Suprapubic skin (tissue), 4 donors: ENCODE results near the gene CYP2W1.

Experiments used
- POLR2A ChIP-seq, 2 donors: fragments of 450-650 bp; IDR thresholded peaks; one replicate each; pipeline ENCODE4 v1.6.1; 2017; ENCODE audit warnings: antibody characterized with exemption in 2 of 2, mild to moderate bottlenecking in 2 of 2, moderate library complexity in 2 of 2
- POLR2AphosphoS5 ChIP-seq, 3 donors: sonication (generic); formaldehyde crosslinking; IDR thresholded peaks; one replicate each; pipeline ENCODE4 v1.6.1; 2017; ENCODE audit warnings: antibody characterized with exemption in 3 of 3
- TF ChIP-seq, protein P1 (sequence below), 2 donors: fragments of 200-600 bp in 1 of 2; fragments of 450-650 bp in 1 of 2; sonication (generic) in 1 of 2; IDR thresholded peaks; one replicate each; pipeline ENCODE4 v1.5.1; 2016 to 2019; ENCODE audit warnings: antibody characterized with exemption in 2 of 2, mild to moderate bottlenecking in 1 of 2, moderate library complexity in 1 of 2

- TF ChIP-seq, protein P1, sequence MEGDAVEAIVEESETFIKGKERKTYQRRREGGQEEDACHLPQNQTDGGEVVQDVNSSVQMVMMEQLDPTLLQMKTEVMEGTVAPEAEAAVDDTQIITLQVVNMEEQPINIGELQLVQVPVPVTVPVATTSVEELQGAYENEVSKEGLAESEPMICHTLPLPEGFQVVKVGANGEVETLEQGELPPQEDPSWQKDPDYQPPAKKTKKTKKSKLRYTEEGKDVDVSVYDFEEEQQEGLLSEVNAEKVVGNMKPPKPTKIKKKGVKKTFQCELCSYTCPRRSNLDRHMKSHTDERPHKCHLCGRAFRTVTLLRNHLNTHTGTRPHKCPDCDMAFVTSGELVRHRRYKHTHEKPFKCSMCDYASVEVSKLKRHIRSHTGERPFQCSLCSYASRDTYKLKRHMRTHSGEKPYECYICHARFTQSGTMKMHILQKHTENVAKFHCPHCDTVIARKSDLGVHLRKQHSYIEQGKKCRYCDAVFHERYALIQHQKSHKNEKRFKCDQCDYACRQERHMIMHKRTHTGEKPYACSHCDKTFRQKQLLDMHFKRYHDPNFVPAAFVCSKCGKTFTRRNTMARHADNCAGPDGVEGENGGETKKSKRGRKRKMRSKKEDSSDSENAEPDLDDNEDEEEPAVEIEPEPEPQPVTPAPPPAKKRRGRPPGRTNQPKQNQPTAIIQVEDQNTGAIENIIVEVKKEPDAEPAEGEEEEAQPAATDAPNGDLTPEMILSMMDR (IDR thresholded peaks at IDR 0.05) = no peak
- TF ChIP-seq POLR2AphosphoS5 (IDR thresholded peaks at IDR 0.05) = no peak
- no peak for TF ChIP-seq POLR2A (IDR thresholded peaks at IDR 0.05)
Observed at GRCh38 chr7:935874-936385, 47.1 kb upstream of the CYP2W1 start.
